Caco-2 (cell line): Measurements from ENCODE around the gene WFDC12. TPM values are rescaled to one million over a fixed set of nuclear protein-coding genes. Genes with fewer than 3 reads are reported as not detected.

ENCODE experiments used
- BruUV-seq: library from RNA; stranded (reverse); fragments of 400-500 nt; replicated peaks from 2 replicates; lab custom pipeline; 2021; lab: Mats Ljungman, UMichigan
- CTCF ChIA-PET: fragments of 300-600 bp; sonication (Branson Sonifier 250); formaldehyde crosslinking; loops from one replicate; lab custom pipeline; 2022; ENCODE audit warnings: antibody characterized with exemption; lab: Charles Lee
- POLR2A ChIA-PET: fragments of 300-600 bp; sonication (Branson Sonifier 250); formaldehyde crosslinking; loops from one replicate; lab custom pipeline; 2022; ENCODE audit warnings: antibody characterized with exemption; lab: Charles Lee
- DNase-seq, 2 experiments: peaks; one replicate each; pipeline versions ENCODE4 v3.0.0 to v3.0.0-alpha.2; 2020 to 2022
- H3K27me3 ChIP-seq: replicated peaks from 2 replicates; pipeline ENCODE4 v1.6.0; 2011; ENCODE audit warnings: low read length; ENCODE audit not compliant: control insufficient read depth, insufficient read depth
- H3K36me3 ChIP-seq: 2 replicates; pipeline ENCODE4 v1.5.1; 2011; ENCODE audit warnings: low read length; ENCODE audit not compliant: control insufficient read depth, insufficient read depth
- H3K4me1 ChIP-seq: fragments of 250-450 bp; sonication (Bioruptor Pico); 2 replicates; pipeline ENCODE4 v1.5.1; 2020; ENCODE audit warnings: mild to moderate bottlenecking
- H3K4me3 ChIP-seq: 2 replicates; pipeline ENCODE4 v1.5.1; 2011; ENCODE audit warnings: low read depth, mild to moderate bottlenecking, control low read depth, low read length
- H3K9me3 ChIP-seq: fragments of 250-450 bp; sonication (Bioruptor Pico); 2 replicates; pipeline ENCODE4 v1.5.1; 2020; ENCODE audit warnings: mild to moderate bottlenecking, moderate library complexity
- H3K27ac Mint-ChIP-seq: one replicate; pipeline ENCODE4 v1.8.0; 2022; ENCODE audit warnings: mixed read lengths; ENCODE audit not compliant: unreplicated experiment
- H3K27me3 Mint-ChIP-seq: one replicate; pipeline ENCODE4 v1.8.0; 2022; ENCODE audit warnings: mixed read lengths; ENCODE audit not compliant: insufficient read depth, unreplicated experiment
- H3K36me3 Mint-ChIP-seq: one replicate; pipeline ENCODE4 v1.8.0; 2022; ENCODE audit warnings: mild to moderate bottlenecking, mixed read lengths; ENCODE audit not compliant: insufficient read depth, unreplicated experiment
- H3K4me1 Mint-ChIP-seq: one replicate; pipeline ENCODE4 v1.8.0; 2022; ENCODE audit warnings: low read depth, mixed read lengths; ENCODE audit not compliant: unreplicated experiment
- H3K4me3 Mint-ChIP-seq: one replicate; pipeline ENCODE4 v1.8.0; 2022; ENCODE audit warnings: mild to moderate bottlenecking, moderate library complexity, mixed read lengths; ENCODE audit not compliant: unreplicated experiment
- H3K9me3 Mint-ChIP-seq: one replicate; pipeline ENCODE4 v1.8.0; 2022; ENCODE audit warnings: mixed read lengths; ENCODE audit not compliant: unreplicated experiment
- intact Hi-C: fragments of 100-400 bp; cut with micrococcal nuclease; formaldehyde crosslinking; loops from one replicate; pipeline ENCODE4 v1.10.0; 2022; ENCODE audit not compliant: unreplicated experiment
- total RNA-seq: library from RNA; stranded (reverse); gene quantifications from 2 replicates; pipeline ENCODE4 v1.2.3, GENCODE V29; 2022
- TF ChIP-seq, protein P1 (sequence below), 2 experiments: fragments of 200-600 bp in 1 of 2; IDR thresholded peaks; 1 replicate in 1 of 2; 2 replicates in 1 of 2; pipeline versions ENCODE4 v1.5.1 to v1.8.0; 2011 to 2022; ENCODE audit warnings: antibody characterized with exemption in 1 of 2, control low read depth in 1 of 2, inconsistent platforms in 1 of 2, low read depth in 1 of 2, low read length in 1 of 2, mild to moderate bottlenecking in 1 of 2, moderate library complexity in 1 of 2; ENCODE audit not compliant: insufficient read depth in 1 of 2, severe bottlenecking in 1 of 2, unreplicated experiment in 1 of 2

Gene WFDC12
- total RNA-seq, 1 experiment from 2014 or later = not detected

- BruUV-seq = no TSS peak
Measured at GRCh38 chr20:45087097-45087790, 37.0 kb downstream of the WFDC12 start.

DNA sequence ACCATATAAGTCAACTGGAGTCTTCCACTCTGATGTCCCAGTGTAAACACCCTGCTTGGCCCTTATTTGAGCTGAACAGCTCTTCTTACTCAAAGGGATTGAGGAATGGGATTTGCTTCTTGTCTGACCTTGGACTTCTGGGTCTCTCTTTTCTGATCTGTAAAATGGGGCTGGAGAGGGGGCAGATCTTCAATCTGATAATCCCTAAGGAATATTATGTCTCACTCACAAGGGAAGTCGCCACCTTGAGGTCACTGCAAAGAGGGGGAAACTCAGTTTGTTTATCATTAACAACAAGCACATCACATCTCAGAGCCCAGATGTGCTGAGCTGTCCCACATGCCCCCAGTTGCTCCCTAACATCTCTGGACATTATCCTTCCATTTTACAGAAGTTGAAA is 38.4 kb downstream of the WFDC12 start:
- H3K27ac Mint-ChIP-seq = no peak overlapping the region
- TF ChIP-seq, protein P1, sequence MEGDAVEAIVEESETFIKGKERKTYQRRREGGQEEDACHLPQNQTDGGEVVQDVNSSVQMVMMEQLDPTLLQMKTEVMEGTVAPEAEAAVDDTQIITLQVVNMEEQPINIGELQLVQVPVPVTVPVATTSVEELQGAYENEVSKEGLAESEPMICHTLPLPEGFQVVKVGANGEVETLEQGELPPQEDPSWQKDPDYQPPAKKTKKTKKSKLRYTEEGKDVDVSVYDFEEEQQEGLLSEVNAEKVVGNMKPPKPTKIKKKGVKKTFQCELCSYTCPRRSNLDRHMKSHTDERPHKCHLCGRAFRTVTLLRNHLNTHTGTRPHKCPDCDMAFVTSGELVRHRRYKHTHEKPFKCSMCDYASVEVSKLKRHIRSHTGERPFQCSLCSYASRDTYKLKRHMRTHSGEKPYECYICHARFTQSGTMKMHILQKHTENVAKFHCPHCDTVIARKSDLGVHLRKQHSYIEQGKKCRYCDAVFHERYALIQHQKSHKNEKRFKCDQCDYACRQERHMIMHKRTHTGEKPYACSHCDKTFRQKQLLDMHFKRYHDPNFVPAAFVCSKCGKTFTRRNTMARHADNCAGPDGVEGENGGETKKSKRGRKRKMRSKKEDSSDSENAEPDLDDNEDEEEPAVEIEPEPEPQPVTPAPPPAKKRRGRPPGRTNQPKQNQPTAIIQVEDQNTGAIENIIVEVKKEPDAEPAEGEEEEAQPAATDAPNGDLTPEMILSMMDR (IDR thresholded peaks at IDR 0.05; ENCODE audit: insufficient read depth in 1 of 2, low read depth in 1 of 2, low read length in 1 of 2, severe bottlenecking in 1 of 2, unreplicated experiment in 1 of 2) = no peak
- peaks cover 26% of the 10 kb centered on the region for H3K36me3 Mint-ChIP-seq
- peaks cover 10% of the 10 kb centered on the region for H3K9me3 Mint-ChIP-seq
- H3K27me3 Mint-ChIP-seq = no peaks in the 10 kb centered on the region
- POLR2A ChIA-PET = no interaction called here
- Histone ChIP-seq H3K9me3 (no peaks in the 10 kb centered on the region), H3K4me1 (no peaks in the 10 kb centered on the region), H3K4me3 (no peak overlapping the region), H3K27me3 (no peaks in the 10 kb centered on the region), H3K36me3 (no peaks in the 10 kb centered on the region)
- CTCF ChIA-PET = interaction anchor here (0.8 to 1.2 kb wide), 2 partner anchors 10 to 208 kb away, joined by 3 to 4 read pairs; no protein-coding TSS in a partner anchor
- BruUV-seq = no TSS peak
- no peak overlapping the region for H3K4me3 Mint-ChIP-seq
- peaks cover 11% of the 10 kb centered on the region for H3K4me1 Mint-ChIP-seq
- DNase-seq = no peak
- intact Hi-C loops = no loop called here

More at GRCh38 chr20:45087097-45087790, 37.0 kb downstream of the WFDC12 start:
- H3K4me1 ChIP-seq = no peaks in the 10 kb centered on the region
- H3K27me3 ChIP-seq = no peaks in the 10 kb centered on the region
- TF ChIP-seq, protein P1 (IDR thresholded peaks at IDR 0.05; ENCODE audit: insufficient read depth in 1 of 2, low read depth in 1 of 2, low read length in 1 of 2, severe bottlenecking in 1 of 2, unreplicated experiment in 1 of 2) = no peak
- H3K4me1 Mint-ChIP-seq = peaks cover 11% of the 10 kb centered on the region
- ChIA-PET POLR2A (no interaction called here), CTCF (interaction anchor here (0.9 to 2.5 kb wide), 5 partner anchors 8 to 76 kb away, joined by 3 to 8 read pairs (median 3); no protein-coding TSS in a partner anchor)
- peaks cover 16% of the 10 kb centered on the region for H3K36me3 Mint-ChIP-seq
- no peak overlapping the region for H3K4me3 Mint-ChIP-seq
- no peak overlapping the region for H3K4me3 ChIP-seq
- H3K27me3 Mint-ChIP-seq = no peaks in the 10 kb centered on the region
- H3K9me3 Mint-ChIP-seq = no peaks in the 10 kb centered on the region
- H3K36me3 ChIP-seq = no peaks in the 10 kb centered on the region
- no peaks in the 10 kb centered on the region for H3K9me3 ChIP-seq
- intact Hi-C loops = no loop called here
- no peak overlapping the region for H3K27ac Mint-ChIP-seq
- DNase-seq = no peak

DNA sequence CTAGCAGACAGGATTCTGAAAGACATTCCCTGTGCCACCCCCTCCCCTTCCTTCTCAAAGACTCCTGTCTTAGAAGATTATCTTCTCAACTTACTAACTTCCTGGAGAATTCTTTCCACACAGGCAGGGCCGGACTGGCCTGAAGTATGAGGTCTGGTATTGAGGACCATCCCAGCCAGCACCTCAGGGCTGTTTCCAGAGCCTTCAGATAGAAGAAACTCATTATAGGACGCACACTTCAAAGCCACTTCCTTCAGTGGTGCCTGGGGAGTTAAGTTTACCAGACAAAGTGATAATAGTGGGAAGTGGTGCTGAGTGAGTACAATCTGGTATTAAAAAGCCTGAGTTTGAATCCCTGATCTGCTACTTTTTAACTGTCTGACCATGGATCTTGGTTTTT is 39.0 kb downstream of the WFDC12 start:
- TF ChIP-seq, protein P1 (IDR thresholded peaks at IDR 0.05; ENCODE audit: insufficient read depth in 1 of 2, low read depth in 1 of 2, low read length in 1 of 2, severe bottlenecking in 1 of 2, unreplicated experiment in 1 of 2) = no peak
- Mint-ChIP-seq H3K36me3 (peaks cover 30% of the 10 kb centered on the region), H3K4me1 (peaks cover 11% of the 10 kb centered on the region), H3K27ac (no peak overlapping the region), H3K4me3 (no peak overlapping the region), H3K27me3 (no peaks in the 10 kb centered on the region), H3K9me3 (peaks cover 10% of the 10 kb centered on the region)
- H3K36me3 ChIP-seq = no peaks in the 10 kb centered on the region
- ChIA-PET POLR2A (no interaction called here), CTCF (no interaction called here)
- BruUV-seq = no TSS peak
- H3K27me3 ChIP-seq = no peaks in the 10 kb centered on the region
- no peaks in the 10 kb centered on the region for H3K9me3 ChIP-seq
- intact Hi-C loops = no loop called here
- no peaks in the 10 kb centered on the region for H3K4me1 ChIP-seq
- H3K4me3 ChIP-seq = no peak overlapping the region
- DNase-seq = peak in 1 of 2 experiments; percentile 71
